ENCODE data around the gene PCSK4. TPM values are rescaled to one million over a fixed set of nuclear protein-coding genes. Genes with fewer than 3 reads are reported as not detected.
A peak's percentile ranks its signal among the peaks of the same experiment; 100 is the strongest.

PCSK4 gene
- total RNA-seq, 4 donors from 2014 or later = 7.7 to 14.6 (median 12.1) TPM

GRCh38 chr19:1512671-1513498 lies 22.7 kb upstream of the PCSK4 start, which contains the start of gene ADAMTSL5:
Gene ADAMTSL5, minus strand, starts transcription at chr19:1513019. Its CDS starts 2,076 bp downstream, at chr19:1510943.
- Histone ChIP-seq H3K36me3 (no peaks in the 10 kb centered on the region), H3K27ac (peak within 1 kb of the TSS; percentile 25 to 88 (median 72)), H3K4me3 (peak within 1 kb of the TSS; percentile 36 to 93 (median 66)), H3K9me3 (peaks cover 0 to 8% (median 0%) of the 10 kb centered on the region in 4 donors), H3K27me3 (peaks cover 0 to 12% of the 10 kb centered on the region in 2 donors), H3K4me1 (peaks cover 0 to 41% (median 7%) of the 10 kb centered on the region in 4 donors)
- peak in 3 of 6 experiments; percentile 52 to 71 (median 53) for TF ChIP-seq CTCF (IDR thresholded peaks at IDR 0.05)
- peak; percentile 68 to 77 for TF ChIP-seq POLR2A (IDR thresholded peaks at IDR 0.05)
- DNase-seq = peak; percentile 42 to 88 (median 86)

GRCh38 chr19:1511318-1512317 lies 21.5 kb upstream of the PCSK4 start:
- TF ChIP-seq CTCF (IDR thresholded peaks at IDR 0.05) (no peak), POLR2A (IDR thresholded peaks at IDR 0.05) (no peak)
- H3K27me3 ChIP-seq = peaks cover 0 to 12% of the 10 kb centered on the region in 2 donors
- no peak for DNase-seq
- peaks cover 3 to 47% (median 9%) of the 10 kb centered on the region in 4 donors for H3K4me1 ChIP-seq
- H3K9me3 ChIP-seq = peaks cover 0 to 8% (median 0%) of the 10 kb centered on the region in 4 donors
- H3K4me3 ChIP-seq = peak overlapping the region in 3 of 4 donors; percentile 36 to 93 (median 79)
- peak overlapping the region in 1 of 4 donors; percentile 88 for H3K27ac ChIP-seq
- no peaks in the 10 kb centered on the region for H3K36me3 ChIP-seq

- Histone ChIP-seq H3K36me3 (no peaks in the 10 kb centered on the region), H3K4me1 (peaks cover 3 to 47% (median 9%) of the 10 kb centered on the region in 4 donors), H3K9me3 (peaks cover 0 to 8% (median 0%) of the 10 kb centered on the region in 4 donors), H3K27me3 (peaks cover 0 to 12% of the 10 kb centered on the region in 2 donors), H3K27ac (peak overlapping the region in 1 of 4 donors; percentile 21), H3K4me3 (no peak overlapping the region)
- TF ChIP-seq POLR2A (IDR thresholded peaks at IDR 0.05) (no peak), CTCF (IDR thresholded peaks at IDR 0.05) (no peak)
- DNase-seq = no peak
These were observed 20.7 kb upstream of the PCSK4 start for GRCh38 chr19:1510807-1511206.

GRCh38 chr19:1510442-1510806 lies 20.3 kb upstream of the PCSK4 start:
- Histone ChIP-seq H3K36me3 (no peaks in the 10 kb centered on the region), H3K27me3 (peaks cover 0 to 12% of the 10 kb centered on the region in 2 donors), H3K9me3 (peaks cover 0 to 8% (median 0%) of the 10 kb centered on the region in 4 donors), H3K4me3 (no peak overlapping the region), H3K27ac (peak overlapping the region in 1 of 4 donors; percentile 21), H3K4me1 (peaks cover 3 to 47% (median 9%) of the 10 kb centered on the region in 4 donors)
- TF ChIP-seq POLR2A (IDR thresholded peaks at IDR 0.05) = no peak
- no peak for DNase-seq

- no peak for DNase-seq
- peaks cover 0 to 12% of the 10 kb centered on the region in 2 donors for H3K27me3 ChIP-seq
- peaks cover 0 to 8% (median 0%) of the 10 kb centered on the region in 4 donors for H3K9me3 ChIP-seq
- no peaks in the 10 kb centered on the region for H3K36me3 ChIP-seq
- no peak overlapping the region for H3K4me3 ChIP-seq
- TF ChIP-seq CTCF (IDR thresholded peaks at IDR 0.05) (no peak), POLR2A (IDR thresholded peaks at IDR 0.05) (no peak)
- peak overlapping the region in 1 of 4 donors; percentile 21 for H3K27ac ChIP-seq
- H3K4me1 ChIP-seq = peaks cover 3 to 47% (median 9%) of the 10 kb centered on the region in 4 donors
These were observed 19.7 kb upstream of the PCSK4 start for GRCh38 chr19:1509602-1510441.

All from Peyer's patch (tissue), 4 donors.